ENCODE data around the gene FMN1.

GRCh38 chr15:33146051-33146450, 48.5 kb downstream of the FMN1 start:
- TF ChIP-seq CTCF (IDR thresholded peaks at IDR 0.05 in 4 of 5, conservative IDR thresholded peaks at IDR 0.05 in 1 of 5): no peak
- TF ChIP-seq POLR2A (IDR thresholded peaks at IDR 0.05): no peak

All from gastrocnemius medialis (tissue), 4 donors.